Omental fat pad (tissue), 4 donors: ENCODE measurements around the gene APOC3. TPM values are rescaled to one million over a fixed set of nuclear protein-coding genes. Genes with fewer than 3 reads are reported as not detected.

Experiments used
- ATAC-seq: fragments of 150-250 bp; one replicate; pipeline ENCODE4 v1.9.1; 2016; ENCODE audit warnings: mild to moderate bottlenecking, moderate library complexity; ENCODE audit not compliant: low FRiP score
- DNase-seq: peaks from one replicate; pipeline ENCODE4 v3.0.0-alpha.2; 2019; ENCODE audit warnings: low spot score
- CTCF ChIP-seq, 3 donors: fragments of 450-650 bp; IDR thresholded peaks; one replicate each; pipeline ENCODE4 v1.5.1; 2016 to 2017; ENCODE audit warnings: antibody characterized with exemption in 3 of 3, mild to moderate bottlenecking in 3 of 3, moderate library complexity in 2 of 3
- total RNA-seq, 4 donors: library from RNA; depleted of rRNA; stranded (reverse); fragments of >200 nt; gene quantifications; one replicate each; pipeline ENCODE4 v1.1.0, GENCODE V29; 2016

Gene APOC3
- total RNA-seq, 4 donors from 2014 or later = 3.5 TPM; not detected in 3

DNA sequence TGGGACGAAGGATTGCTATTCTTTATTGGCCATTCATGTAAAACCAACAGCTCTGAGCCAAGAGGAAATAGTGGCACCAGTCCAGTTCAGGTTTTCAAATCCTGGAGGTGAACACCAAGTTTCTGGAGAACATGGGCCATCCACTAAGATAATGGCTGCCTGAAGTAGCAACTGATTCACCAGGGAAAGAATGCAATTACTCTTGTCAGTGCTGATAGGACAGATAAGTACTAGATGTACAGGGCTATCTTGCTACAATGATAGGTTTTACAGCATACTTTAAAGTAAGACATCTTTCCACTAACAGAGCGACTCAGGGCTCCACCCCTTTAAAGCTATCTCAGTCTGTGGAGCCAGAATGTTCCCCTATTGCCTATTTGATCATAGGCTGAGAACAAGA is 44.5 kb downstream of the APOC3 start:
- no peak for TF ChIP-seq CTCF (IDR thresholded peaks at IDR 0.05)
- ATAC-seq (peak; percentile 68), DNase-seq (no peak)

DNA sequence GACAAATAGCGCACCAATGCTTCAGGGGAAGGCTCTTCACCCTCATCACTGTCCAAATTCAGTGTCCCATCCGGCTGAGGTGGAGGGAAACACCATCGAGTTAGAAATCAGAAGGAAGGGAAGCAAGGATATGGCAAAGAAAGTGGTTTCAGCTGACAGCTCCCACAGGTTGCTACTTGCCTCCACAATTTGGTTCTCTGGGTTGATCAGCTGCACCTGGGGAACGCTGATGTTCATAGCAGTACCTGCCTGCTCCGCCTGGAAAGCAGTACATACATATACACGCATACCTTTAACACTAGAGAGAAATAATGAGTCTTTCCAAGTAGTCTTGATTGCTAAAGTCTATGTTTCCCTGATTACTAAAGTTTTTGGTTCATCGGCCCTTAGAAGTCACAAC is 45.5 kb downstream of the APOC3 start:
- ATAC-seq (no peak), DNase-seq (no peak)
- TF ChIP-seq CTCF (IDR thresholded peaks at IDR 0.05) = no peak

- ATAC-seq (no peak), DNase-seq (no peak)
- TF ChIP-seq CTCF (IDR thresholded peaks at IDR 0.05) = no peak
Measured at GRCh38 chr11:116876656-116877055, 46.9 kb downstream of the APOC3 start.

DNA sequence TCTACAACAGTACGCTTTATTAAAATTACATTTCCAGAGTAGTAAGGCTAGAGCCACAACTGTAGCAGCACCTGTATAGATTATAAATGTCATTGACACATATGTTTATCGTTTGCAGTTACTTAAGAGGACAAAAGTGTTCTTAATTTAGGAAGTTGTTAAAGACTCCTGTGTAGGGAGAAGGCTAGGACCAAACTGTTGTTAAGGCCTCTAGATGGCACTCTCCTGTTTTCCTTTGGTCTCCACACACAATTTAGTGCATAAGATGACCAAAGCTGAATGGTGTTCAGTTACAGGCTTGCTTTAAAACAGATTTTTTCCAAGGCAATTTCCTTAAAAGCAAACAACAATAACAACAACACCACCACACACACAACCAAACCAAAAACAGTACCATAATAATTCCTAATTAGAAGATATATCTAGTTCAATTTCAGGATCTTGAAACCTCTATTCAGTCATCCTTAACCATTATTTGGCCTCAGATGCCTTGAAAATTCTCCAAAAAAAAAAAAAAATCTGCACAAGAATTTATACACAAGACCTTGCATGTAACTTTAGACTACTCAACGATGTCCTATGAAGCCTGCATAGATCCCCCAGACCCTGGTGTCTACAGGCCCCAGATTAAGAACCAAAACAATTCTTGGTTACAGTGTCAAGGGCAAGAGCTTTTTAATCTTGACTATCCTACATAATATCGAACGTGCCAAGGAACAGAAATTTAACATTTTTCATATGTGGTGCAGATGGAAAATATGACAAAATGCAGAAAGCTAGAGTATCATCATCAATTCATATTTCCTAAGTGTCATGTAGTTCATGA is 50.3 kb downstream of the APOC3 start:
- TF ChIP-seq CTCF (IDR thresholded peaks at IDR 0.05) = no peak
- no peak for DNase-seq
- ATAC-seq = peak; percentile 58

DNA sequence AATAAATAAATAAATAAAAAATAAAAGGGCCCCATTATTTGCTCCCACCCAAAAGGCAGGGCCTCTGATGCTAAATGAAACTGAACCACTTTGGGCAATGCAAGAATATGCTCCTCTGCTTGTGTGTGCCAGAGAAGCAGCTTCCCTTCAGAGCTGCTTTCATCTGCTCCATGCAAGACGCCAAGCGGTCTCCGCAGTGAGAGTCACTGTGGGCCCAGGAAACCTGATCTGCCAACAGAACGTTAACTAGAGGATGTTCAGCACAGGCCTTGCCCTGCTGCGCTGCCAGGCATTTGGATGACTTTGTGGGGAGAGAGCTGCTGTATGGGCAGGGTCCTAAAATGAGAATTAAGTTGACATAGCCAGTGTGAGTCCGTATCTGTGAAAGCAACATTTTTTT is 51.4 kb downstream of the APOC3 start:
- DNase-seq (no peak), ATAC-seq (no peak)
- no peak for TF ChIP-seq CTCF (IDR thresholded peaks at IDR 0.05)

DNA sequence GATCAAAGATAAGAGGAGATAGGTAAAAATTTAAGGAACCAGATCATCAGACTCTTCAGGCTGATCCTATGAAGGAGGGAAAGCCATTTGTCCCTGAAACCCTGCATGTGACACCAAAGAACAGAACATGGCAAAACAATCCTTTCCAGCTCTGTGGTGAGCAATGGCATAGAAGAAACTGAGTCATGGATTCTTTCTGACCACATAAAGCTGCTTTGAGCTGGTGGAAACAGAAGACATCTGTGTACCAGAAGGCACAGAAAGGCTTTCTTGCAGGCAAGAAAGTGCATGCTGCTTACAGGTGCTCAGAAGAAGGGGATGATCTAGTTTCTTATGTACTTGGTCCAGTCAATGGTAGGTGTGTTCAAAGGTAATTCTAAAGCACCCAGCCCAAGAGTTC is 52.7 kb downstream of the APOC3 start:
- ATAC-seq (no peak), DNase-seq (no peak)
- TF ChIP-seq CTCF (IDR thresholded peaks at IDR 0.05) = no peak

Other genes with a start within 250 kb of the APOC3 start
- gene BUD13, start 56.9 kb upstream of the APOC3 start, total RNA-seq = 10 to 100 TPM in 3 of 4 donors, 1 to 10 TPM in 1; 9.7 to 18.8 (median 12.0) TPM
- gene ZPR1, start 41.9 kb upstream of the APOC3 start, total RNA-seq = 10 to 100 TPM; 23.5 to 83.9 (median 54.6) TPM
- not detected for gene APOA5, start 38.0 kb upstream of the APOC3 start, total RNA-seq
- 1 to 10 TPM in 1 of 4 donors, not detected in 3; 1.1 TPM for gene APOA4, start 6.6 kb upstream of the APOC3 start, total RNA-seq
- gene APOA1, start 7.7 kb downstream of the APOC3 start, total RNA-seq = 1 to 10 TPM in 2 of 4 donors, not detected in 2; 1.0 to 1.1 TPM